Esophagus squamous epithelium (tissue), 4 donors: ENCODE data around the gene IMMP2L.

Experiments used
- POLR2A ChIP-seq, 4 donors: fragments of 450-650 bp; IDR thresholded peaks; one replicate each; pipeline ENCODE4 v1.6.1; 2017; ENCODE audit warnings: antibody characterized with exemption in 4 of 4, mild to moderate bottlenecking in 4 of 4, moderate library complexity in 3 of 4
- TF ChIP-seq, protein P1 (sequence below), 6 experiments: fragments of 450-650 bp in 4 of 6; fragments of 200-600 bp in 2 of 6; sonication (generic) in 2 of 6; IDR thresholded peaks; one replicate each; pipeline ENCODE4 v1.5.1; 2016 to 2019; ENCODE audit warnings: antibody characterized with exemption in 6 of 6, mild to moderate bottlenecking in 4 of 6, moderate library complexity in 4 of 6

DNA sequence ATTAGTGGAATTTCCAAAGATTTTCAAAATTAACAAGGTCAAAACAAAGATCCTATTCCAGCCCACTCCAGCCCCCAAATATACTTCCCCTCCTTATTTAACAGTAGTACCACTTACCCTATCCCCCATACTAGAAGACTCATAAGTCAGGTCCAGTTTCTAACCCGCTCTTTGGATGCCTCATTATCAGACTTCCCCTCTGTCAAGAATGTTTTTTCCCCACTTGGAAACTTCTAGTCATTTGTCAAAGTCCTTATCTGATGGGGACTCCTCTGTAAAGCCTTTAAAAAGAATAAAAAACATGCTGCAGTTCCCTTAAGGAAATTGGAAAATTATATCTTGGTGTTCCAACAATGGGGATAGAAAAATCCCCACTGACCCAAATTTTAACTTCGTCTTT lies 70.1 kb downstream of the IMMP2L start:
- TF ChIP-seq, protein P1, sequence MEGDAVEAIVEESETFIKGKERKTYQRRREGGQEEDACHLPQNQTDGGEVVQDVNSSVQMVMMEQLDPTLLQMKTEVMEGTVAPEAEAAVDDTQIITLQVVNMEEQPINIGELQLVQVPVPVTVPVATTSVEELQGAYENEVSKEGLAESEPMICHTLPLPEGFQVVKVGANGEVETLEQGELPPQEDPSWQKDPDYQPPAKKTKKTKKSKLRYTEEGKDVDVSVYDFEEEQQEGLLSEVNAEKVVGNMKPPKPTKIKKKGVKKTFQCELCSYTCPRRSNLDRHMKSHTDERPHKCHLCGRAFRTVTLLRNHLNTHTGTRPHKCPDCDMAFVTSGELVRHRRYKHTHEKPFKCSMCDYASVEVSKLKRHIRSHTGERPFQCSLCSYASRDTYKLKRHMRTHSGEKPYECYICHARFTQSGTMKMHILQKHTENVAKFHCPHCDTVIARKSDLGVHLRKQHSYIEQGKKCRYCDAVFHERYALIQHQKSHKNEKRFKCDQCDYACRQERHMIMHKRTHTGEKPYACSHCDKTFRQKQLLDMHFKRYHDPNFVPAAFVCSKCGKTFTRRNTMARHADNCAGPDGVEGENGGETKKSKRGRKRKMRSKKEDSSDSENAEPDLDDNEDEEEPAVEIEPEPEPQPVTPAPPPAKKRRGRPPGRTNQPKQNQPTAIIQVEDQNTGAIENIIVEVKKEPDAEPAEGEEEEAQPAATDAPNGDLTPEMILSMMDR (IDR thresholded peaks at IDR 0.05), result no peak
- no peak for TF ChIP-seq POLR2A (IDR thresholded peaks at IDR 0.05)
